GM10266 (cell line): ENCODE measurements around the gene TOMM20.

Experiments
- DNase-seq: peaks from one replicate; pipeline ENCODE4 v3.0.0; 2012; ENCODE audit errors: extremely low spot score
- CTCF ChIP-seq: IDR thresholded peaks from 2 replicates; pipeline ENCODE4 v1.5.1; 2012; ENCODE audit warnings: mild to moderate bottlenecking, low read depth; ENCODE audit not compliant: control insufficient read depth, insufficient read depth; ENCODE audit errors: missing control alignments

The TOMM20 gene

GRCh38 chr1:235063068-235063765 lies 65.4 kb downstream of the TOMM20 start:
- no peak for DNase-seq

GRCh38 chr1:235060607-235061470 lies 67.8 kb downstream of the TOMM20 start:
- TF ChIP-seq CTCF: no peak

More at GRCh38 chr1:235063068-235063765, 65.4 kb downstream of the TOMM20 start:
- TF ChIP-seq CTCF: no peak

More at GRCh38 chr1:235060607-235061470, 67.8 kb downstream of the TOMM20 start:
- no peak for DNase-seq
